Measurements from ENCODE around the gene PHF21A. TPM values are rescaled to one million over a fixed set of nuclear protein-coding genes. Genes with fewer than 3 reads are reported as not detected.

PHF21A gene
- total and polyA plus RNA-seq, 2 of the 13 experiments (the other 11 are each of a cell fraction or from before 2014, with no cell fraction given): 4.1 to 34.6 TPM

- TF ChIP-seq HMGXB3 (CRISPR knock-in tag; IDR thresholded peaks at IDR 0.05; ENCODE audit: borderline replicate concordance) (no peak), ZNF646 (CRISPR knock-in tag; IDR thresholded peaks at IDR 0.05) (peak; percentile 44; the same call in 1 of the 2 replicates), E2F1 (CRISPR knock-in tag; IDR thresholded peaks at IDR 0.05) (no peak), ZGPAT (CRISPR knock-in tag; IDR thresholded peaks at IDR 0.05) (0 out of 2 replicates have a peak, but pooled peaks have one; percentile 45), ZNF800 (CRISPR knock-in tag; IDR thresholded peaks at IDR 0.05) (peak; percentile 52; the same call in 1 of the 2 replicates), ATF1 (CRISPR knock-in tag; IDR thresholded peaks at IDR 0.05) (no peak; the same call in 1 of the 2 replicates), PRDM4 (CRISPR knock-in tag; IDR thresholded peaks at IDR 0.05; ENCODE audit: borderline replicate concordance) (no peak)
Observed at GRCh38 chr11:46119352-46120216, 1.7 kb downstream of the PHF21A start (continued).
